Measurements from ENCODE around the gene BPIFB4.
"Not testable (repeated sequence)": the region's sequence is repeated elsewhere in the genome, so short reads cannot be mapped to it uniquely, and the experiment has no call there.

Gene BPIFB4

GRCh38 chr20:33092361-33092760, 12.9 kb downstream of the BPIFB4 start:
- TF ChIP-seq CTCF (IDR thresholded peaks at IDR 0.05; ENCODE audit: low read depth, low read length, missing control alignments) = no peak
- no peak overlapping the region for H3K4me3 ChIP-seq (ENCODE audit: low read depth, low read length)
- in situ Hi-C loops (cut with HindIII; ENCODE audit: low sequenced_read_pairs) = no loop called here
- DNase-seq (ENCODE audit: low read depth) = no peak

- DNase-seq (ENCODE audit: low read depth) = no peak
- in situ Hi-C loops (cut with HindIII; ENCODE audit: low sequenced_read_pairs) = no loop called here
- TF ChIP-seq CTCF (IDR thresholded peaks at IDR 0.05; ENCODE audit: low read depth, low read length, missing control alignments) = no peak
- no peak overlapping the region for H3K4me3 ChIP-seq (ENCODE audit: low read depth, low read length)
These were observed 13.6 kb downstream of the BPIFB4 start for GRCh38 chr20:33093074-33093473.

- no peak for TF ChIP-seq CTCF (IDR thresholded peaks at IDR 0.05; ENCODE audit: low read depth, low read length, missing control alignments)
- in situ Hi-C loops (cut with HindIII; ENCODE audit: low sequenced_read_pairs) = no loop called here
- DNase-seq (ENCODE audit: low read depth) = no peak
- no peak overlapping the region for H3K4me3 ChIP-seq (ENCODE audit: low read depth, low read length)
These were observed 14.1 kb downstream of the BPIFB4 start for GRCh38 chr20:33093582-33093981.

- DNase-seq (ENCODE audit: low read depth) = no peak
- no peak overlapping the region for H3K4me3 ChIP-seq (ENCODE audit: low read depth, low read length)
- in situ Hi-C loops (cut with HindIII; ENCODE audit: low sequenced_read_pairs) = no loop called here
- no peak for TF ChIP-seq CTCF (IDR thresholded peaks at IDR 0.05; ENCODE audit: low read depth, low read length, missing control alignments)
These were observed 15.8 kb downstream of the BPIFB4 start for GRCh38 chr20:33095249-33095648.

GRCh38 chr20:33095902-33096584, 16.6 kb downstream of the BPIFB4 start:
- TF ChIP-seq CTCF (IDR thresholded peaks at IDR 0.05; ENCODE audit: low read depth, low read length, missing control alignments) = peak; percentile 66
- DNase-seq (ENCODE audit: low read depth) = peak; percentile 13
- H3K4me3 ChIP-seq (ENCODE audit: low read depth, low read length); in situ Hi-C loops (cut with HindIII; ENCODE audit: low sequenced_read_pairs): not testable (repeated sequence)

- TF ChIP-seq CTCF (IDR thresholded peaks at IDR 0.05; ENCODE audit: low read depth, low read length, missing control alignments) = no peak
- no peak for DNase-seq (ENCODE audit: low read depth)
- in situ Hi-C loops (cut with HindIII; ENCODE audit: low sequenced_read_pairs) = no loop called here
- no peak overlapping the region for H3K4me3 ChIP-seq (ENCODE audit: low read depth, low read length)
These were observed 17.6 kb downstream of the BPIFB4 start for GRCh38 chr20:33097001-33097400.

All from astrocyte of the cerebellum (primary cell).